ENCODE data around the gene DBI. TPM values are rescaled to one million over a fixed set of nuclear protein-coding genes. Genes with fewer than 3 reads are reported as not detected.

DBI gene
- total RNA-seq, 1 experiment from 2014 or later, result 129 TPM

GRCh38 chr2:119408221-119408619, 41.4 kb downstream of the DBI start (continued):
- TF ChIP-seq POLR2AphosphoS5 (IDR thresholded peaks at IDR 0.05; ENCODE audit: low read depth, low read length) (no peak), CBX3 (IDR thresholded peaks at IDR 0.05; ENCODE audit: low read depth) (no peak), CTCF (IDR thresholded peaks at IDR 0.05 in 2 of 3, conservative IDR thresholded peaks at IDR 0.05 in 1 of 3; ENCODE audit: borderline replicate concordance in 1 of 3, insufficient read depth in 1 of 3, low read depth in 2 of 3, low read length in 2 of 3) (no peak), SIN3A (IDR thresholded peaks at IDR 0.05; ENCODE audit: low read depth) (no peak), FOSL1 (IDR thresholded peaks at IDR 0.05; ENCODE audit: low read depth) (no peak), TCF7L2 (IDR thresholded peaks at IDR 0.05; ENCODE audit: borderline replicate concordance, extremely low read depth, insufficient read depth, insufficient read length) (no peak), ELF1 (IDR thresholded peaks at IDR 0.05; ENCODE audit: borderline replicate concordance, low read depth) (no peak), EGR1 (IDR thresholded peaks at IDR 0.05; ENCODE audit: low read depth) (no peak), RAD21 (IDR thresholded peaks at IDR 0.05; ENCODE audit: low read depth) (no peak), SRF (IDR thresholded peaks at IDR 0.05; ENCODE audit: low read depth) (no peak), YY1 (IDR thresholded peaks at IDR 0.05; ENCODE audit: extremely low read depth, insufficient replicate concordance, low read depth, low read length) (no peak), POLR2A (IDR thresholded peaks at IDR 0.05; ENCODE audit: borderline replicate concordance, extremely low read depth, insufficient read depth, insufficient read length) (no peak), EZH2 (IDR thresholded peaks at IDR 0.05) (no peak)

- no peak overlapping the region for H3K27ac ChIP-seq (ENCODE audit: low read depth, low read length)
- H2AFZ ChIP-seq (ENCODE audit: low read depth, low read length, poor library complexity, severe bottlenecking), result no peak overlapping the region
- no peak overlapping the region for H3K4me2 ChIP-seq (ENCODE audit: low read length)
- no peaks in the 10 kb centered on the region for H3K79me2 ChIP-seq (ENCODE audit: insufficient read depth, low read length)
- H3K4me3 ChIP-seq (replicated peaks in 1 of 2; ENCODE audit: low read depth in 1 of 2, low read length in 2 of 2), result no peak overlapping the region
- no peaks in the 10 kb centered on the region for H3K4me1 ChIP-seq (ENCODE audit: control insufficient read depth in 1 of 2, insufficient read depth in 2 of 2, low read length in 2 of 2)
- ChIA-PET POLR2A (no interaction called here), CTCF (interaction anchor here (0.8 to 2.0 kb wide), 3 partner anchors 67 to 77 kb away, joined by 3 to 16 read pairs (median 5); no protein-coding TSS in a partner anchor), RAD21 (ENCODE audit: low non-redundant PET in 1 of 2, low total read pairs in 2 of 2, uncharacterized antibody in 2 of 2, unreplicated experiment in 2 of 2) (no interaction called here)
- ATAC-seq (no peak), DNase-seq (ENCODE audit: low read depth, low spot score) (no peak)
- no peaks in the 10 kb centered on the region for H3K36me3 ChIP-seq (ENCODE audit: control insufficient read depth in 1 of 2, insufficient read depth in 2 of 2, low read length in 2 of 2)
- no peaks in the 10 kb centered on the region for H3K9me2 ChIP-seq (ENCODE audit: insufficient read depth)
- intact Hi-C loops (cut with micrococcal nuclease), result no loop called here
- H3K27me3 ChIP-seq (ENCODE audit: insufficient read depth, low read length), result no peaks in the 10 kb centered on the region
- TF ChIP-seq SIN3A (IDR thresholded peaks at IDR 0.05; ENCODE audit: low read depth), result no peak
- no peak for TF ChIP-seq EZH2 (IDR thresholded peaks at IDR 0.05)
- no peak for TF ChIP-seq ZBTB33 (IDR thresholded peaks at IDR 0.05; ENCODE audit: extremely low read depth, insufficient replicate concordance, low read length)
- TF ChIP-seq TCF7L2 (IDR thresholded peaks at IDR 0.05; ENCODE audit: borderline replicate concordance, extremely low read depth, insufficient read depth, insufficient read length), result no peak
- no peak for TF ChIP-seq POLR2A (IDR thresholded peaks at IDR 0.05; ENCODE audit: borderline replicate concordance, extremely low read depth, insufficient read depth, insufficient read length)
- no peaks in the 10 kb centered on the region for H3K9me3 ChIP-seq (ENCODE audit: control insufficient read depth in 1 of 2, insufficient read depth in 1 of 2, low read depth in 1 of 2, low read length in 2 of 2)
- H3K9ac ChIP-seq (ENCODE audit: low read length), result no peak overlapping the region
- H4K20me1 ChIP-seq (ENCODE audit: insufficient read depth), result no peaks in the 10 kb centered on the region
- no TSS peak for BruUV-seq (replicated peaks)
Measured at GRCh38 chr2:119409506-119409905, 42.7 kb downstream of the DBI start.

All from HCT116 (cell line).